Medulla oblongata (tissue), 1 donor: ENCODE measurements around the gene ZNF787.

Experiments
- DNase-seq: peaks from one replicate; pipeline ENCODE4 v3.0.0-alpha.2; 2015; ENCODE audit errors: extremely low spot score

The ZNF787 gene

GRCh38 chr19:56120371-56121179 lies 520 bp downstream of the ZNF787 start:
- peak; percentile 62 for DNase-seq

DNA sequence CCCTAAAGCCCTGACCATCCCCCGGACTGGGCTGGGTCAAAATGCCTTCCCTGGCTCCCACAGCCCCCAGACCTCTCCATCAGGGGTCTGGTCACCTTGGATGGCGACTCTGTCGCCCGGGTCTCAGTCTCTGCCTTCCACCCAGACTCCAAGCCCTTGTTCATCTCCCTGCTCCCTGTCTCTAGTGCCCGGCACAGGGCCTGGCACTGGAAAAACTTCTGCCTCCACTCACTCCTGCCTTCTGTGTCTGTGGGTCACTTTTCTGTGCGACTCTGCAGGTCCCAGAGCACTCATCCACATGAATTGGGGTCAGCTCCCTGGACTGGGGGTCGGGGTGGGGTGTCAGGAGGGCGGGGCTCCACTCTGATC lies 1.1 kb downstream of the ZNF787 start:
- DNase-seq: no peak

DNA sequence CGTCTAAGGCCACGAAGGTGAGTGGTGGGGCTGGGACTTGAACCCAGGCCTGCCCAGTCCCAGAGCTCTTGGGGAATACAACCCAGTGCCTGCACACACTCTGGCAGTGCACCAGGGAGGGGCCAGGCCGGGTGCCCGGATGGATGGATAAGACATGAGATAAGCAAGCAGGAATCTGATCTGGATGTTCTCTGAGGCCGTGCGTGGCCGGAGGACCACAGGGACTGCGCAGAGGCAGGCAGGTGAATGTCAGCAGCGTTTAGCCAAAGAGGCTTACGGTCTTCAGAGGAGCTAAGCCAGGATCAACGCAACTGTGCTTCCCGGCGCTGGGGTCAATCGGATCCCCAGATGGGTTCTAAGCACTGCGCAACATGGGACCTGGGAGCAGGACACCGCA lies 1.5 kb downstream of the ZNF787 start:
- no peak for DNase-seq

DNA sequence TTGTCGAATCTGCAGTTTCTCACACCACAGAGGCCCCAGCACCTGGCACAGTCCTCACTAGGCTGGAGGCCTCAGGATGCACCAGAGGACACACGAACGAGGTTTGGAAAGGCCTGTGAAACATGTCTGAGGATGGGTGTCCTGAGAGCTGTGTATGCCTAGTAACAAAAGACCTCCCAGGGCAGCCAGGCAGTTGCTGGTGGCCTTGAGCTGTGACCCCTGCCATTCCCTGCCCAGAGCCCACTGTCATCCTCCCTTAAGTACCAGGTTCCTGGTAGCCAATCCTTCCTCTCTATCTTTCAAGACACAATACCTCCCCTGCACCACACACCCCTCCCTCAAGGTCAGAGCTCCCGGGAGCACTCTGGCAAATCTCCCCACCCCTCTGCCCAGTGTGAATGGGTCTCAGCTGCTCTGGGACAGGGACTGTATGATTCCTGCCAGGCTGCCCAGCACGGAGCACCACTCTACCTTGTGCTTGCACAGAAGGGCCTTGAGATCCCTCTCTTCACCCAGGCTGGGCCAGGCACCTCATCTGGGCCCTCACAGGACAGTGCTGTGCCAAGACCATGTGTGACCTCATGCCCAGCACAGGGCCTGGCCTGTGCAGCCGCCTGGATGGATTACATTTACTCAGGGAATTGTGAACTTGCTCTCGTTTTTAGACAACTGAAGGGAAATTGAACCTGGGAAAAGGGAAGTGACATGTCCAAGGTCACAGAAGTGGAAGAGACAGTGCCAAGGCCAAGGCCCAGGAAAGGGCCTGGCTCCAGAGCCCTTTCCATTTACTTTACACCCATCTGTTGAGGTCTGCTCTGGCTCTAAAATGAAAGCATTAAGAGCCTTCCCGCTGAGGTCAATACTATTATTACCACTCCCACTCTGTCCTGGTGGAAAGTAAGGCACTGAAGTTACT lies 2.2 kb downstream of the ZNF787 start:
- no peak for DNase-seq

DNA sequence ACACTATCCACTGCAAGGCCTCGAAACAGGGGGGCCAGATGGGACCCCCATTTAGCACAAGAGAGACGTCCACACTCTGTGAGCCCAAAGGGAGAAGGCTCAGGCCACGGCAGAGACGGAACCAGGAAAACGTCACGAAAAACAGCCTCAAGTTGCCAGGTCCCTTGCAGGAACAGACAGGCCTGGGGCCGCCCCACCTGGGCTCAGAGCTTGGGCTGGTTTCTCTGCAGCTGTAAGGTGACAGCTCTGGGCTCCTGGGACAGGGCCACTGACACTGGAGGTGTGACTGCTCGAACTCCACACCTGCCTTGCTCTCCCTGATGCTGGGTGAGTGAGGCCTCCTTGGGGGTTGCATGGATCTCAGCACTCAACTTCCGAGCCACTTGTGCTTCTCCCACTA lies 3.2 kb downstream of the ZNF787 start:
- no peak for DNase-seq

GRCh38 chr19:56117376-56117884 lies 3.7 kb downstream of the ZNF787 start:
- DNase-seq: no peak

DNA sequence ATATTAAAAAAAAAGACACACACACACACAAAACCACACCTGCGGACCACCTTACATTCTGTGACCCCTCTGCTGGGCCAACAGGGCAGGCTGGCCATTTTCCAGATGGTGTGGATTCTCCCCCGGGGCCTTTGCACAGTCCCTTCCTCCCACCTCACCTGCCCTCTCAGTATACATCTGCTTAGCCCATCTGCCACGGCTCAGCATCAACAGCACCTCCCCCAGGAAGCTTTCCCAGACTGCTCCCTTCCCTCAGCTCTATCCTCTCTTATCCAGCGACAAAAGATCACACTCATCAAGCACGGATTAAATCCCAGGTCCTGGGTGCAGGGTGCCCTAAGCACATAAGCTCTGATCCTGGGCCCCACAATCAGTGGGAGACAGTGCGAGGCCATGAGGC lies 4.5 kb downstream of the ZNF787 start:
- DNase-seq: no peak

- no peak for DNase-seq
Measured at GRCh38 chr19:56115490-56115889, 5.6 kb downstream of the ZNF787 start.

- DNase-seq: no peak
Measured at GRCh38 chr19:56114778-56115110, 6.4 kb downstream of the ZNF787 start.

GRCh38 chr19:56114051-56114777 lies 6.9 kb downstream of the ZNF787 start:
- no peak for DNase-seq

DNA sequence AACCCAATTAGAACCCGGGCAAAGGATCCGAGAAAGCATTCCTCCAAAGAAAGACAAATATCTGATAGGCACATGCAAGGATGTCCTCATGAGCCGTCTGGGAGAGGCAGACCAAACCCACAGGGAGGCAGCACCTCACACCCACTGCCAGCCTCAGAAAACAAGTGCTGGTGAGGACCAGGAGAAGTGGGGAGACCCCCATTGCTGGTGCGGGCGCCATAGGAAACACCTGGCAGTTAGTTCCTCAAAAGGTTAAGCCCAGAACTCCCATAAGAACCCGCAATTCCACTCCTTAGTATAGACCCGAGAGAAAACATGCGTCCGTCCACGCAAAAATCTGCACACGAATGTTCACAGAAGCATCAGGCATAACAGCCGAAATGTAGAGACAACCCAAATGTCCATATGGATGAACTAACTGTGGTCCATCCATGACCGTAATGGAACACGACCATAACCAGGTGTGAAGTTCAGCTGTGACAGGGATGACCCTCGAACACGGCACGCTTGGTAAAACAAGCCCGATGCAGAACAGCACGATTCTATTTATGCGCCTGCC lies 7.9 kb downstream of the ZNF787 start:
- DNase-seq: no peak

- DNase-seq: no peak
Measured at GRCh38 chr19:56112313-56112709, 8.8 kb downstream of the ZNF787 start.

DNA sequence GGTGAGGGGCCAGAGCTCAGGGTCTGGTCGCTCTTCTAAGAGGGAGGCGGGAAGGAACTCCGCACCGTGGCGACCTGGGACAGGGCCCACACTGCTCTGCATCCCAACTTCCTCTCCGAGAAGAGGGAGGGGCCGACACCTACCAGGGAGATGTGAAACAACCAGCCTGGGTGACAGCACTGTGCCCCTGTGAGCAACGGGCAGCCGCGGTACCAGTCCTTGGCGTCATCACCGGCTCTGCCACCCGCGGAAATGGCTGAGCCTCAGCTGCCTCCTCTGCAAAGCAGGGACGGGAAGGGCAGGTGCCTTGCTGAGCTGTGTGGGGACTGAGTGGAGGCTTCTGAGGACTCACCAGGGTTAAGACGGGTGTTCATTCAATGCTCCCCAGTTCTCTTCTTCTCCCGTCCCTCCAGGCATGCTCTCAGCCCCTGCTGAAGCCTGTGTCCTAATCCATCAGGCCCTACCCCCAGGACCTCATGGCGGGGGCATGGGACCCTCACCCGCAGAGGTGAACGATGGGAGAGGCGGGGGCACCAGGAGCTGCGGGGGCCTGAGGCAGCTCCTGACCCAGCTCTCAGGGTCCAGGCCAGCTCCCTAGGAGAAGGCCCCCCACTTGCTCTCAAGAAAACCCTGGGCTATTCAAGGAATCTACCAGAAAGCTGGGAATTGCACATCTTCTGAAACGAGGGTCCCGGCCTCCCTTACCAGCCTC lies 9.3 kb downstream of the ZNF787 start:
- DNase-seq: peak; percentile 39

DNA sequence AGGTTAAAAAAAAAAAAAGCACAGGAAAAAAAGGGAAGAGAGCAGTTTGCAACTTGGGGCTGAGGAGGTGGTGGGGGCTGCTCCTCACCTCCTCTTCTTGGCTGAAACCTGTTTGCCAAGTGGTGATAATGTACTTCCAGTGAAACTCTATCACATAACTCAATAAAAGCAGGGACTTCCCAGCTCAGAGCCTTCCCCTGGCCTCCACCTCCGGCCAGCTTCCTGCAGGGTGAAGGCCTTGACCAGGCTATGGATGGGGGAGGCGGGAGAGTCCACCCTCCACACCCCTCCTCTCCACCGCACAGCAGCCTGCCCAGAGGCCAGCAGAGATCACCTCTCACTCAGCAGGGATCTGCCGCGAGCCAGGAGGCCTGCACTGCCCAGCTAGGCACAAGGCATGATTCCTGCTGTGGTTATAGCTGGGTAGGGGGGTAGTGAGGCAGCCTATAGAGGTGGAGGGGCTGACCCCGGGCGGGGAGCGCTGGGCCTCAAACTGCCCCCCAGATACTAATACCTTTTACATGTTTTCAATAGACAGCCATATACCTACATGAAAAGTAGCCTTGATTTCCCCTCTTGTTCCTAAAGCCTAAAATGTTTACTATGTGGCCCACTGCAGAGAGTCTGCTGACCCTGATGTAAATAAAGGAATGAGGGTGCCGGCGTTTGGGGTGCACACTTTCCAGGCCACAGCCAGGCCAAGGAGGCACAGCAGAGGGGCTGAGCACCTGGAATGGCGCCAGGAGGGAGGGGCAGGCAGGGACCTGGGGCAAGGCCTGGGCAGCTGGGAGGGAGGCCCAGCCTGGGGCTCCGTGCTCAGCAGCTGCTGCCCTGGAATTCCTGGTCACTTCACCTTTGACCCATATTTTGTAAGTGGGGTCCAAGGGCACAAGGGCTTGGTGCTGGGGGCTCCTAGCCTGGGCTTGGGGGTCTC lies 10.3 kb downstream of the ZNF787 start:
- no peak for DNase-seq

DNA sequence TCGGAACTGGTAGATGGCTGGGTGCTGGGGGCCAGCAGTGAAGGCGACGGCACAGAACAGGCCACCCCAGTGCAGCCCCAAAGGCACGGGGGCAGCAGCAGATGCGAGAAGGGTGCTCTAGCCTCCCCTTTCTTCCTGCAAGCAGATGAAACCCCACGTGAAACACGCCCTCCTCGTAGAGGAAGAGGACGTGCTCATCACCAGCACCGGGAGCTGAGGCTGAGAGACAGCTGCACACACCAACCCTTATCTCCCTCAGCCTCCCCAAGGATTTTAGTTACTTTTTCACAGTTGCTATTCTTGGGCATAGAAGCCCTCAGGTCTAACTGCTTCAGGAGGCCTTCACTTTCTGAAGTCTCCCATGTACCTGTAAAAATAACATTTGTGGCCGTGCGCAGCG lies 11.9 kb downstream of the ZNF787 start:
- no peak for DNase-seq

GRCh38 chr19:56108447-56109195 lies 12.5 kb downstream of the ZNF787 start:
- no peak for DNase-seq

DNA sequence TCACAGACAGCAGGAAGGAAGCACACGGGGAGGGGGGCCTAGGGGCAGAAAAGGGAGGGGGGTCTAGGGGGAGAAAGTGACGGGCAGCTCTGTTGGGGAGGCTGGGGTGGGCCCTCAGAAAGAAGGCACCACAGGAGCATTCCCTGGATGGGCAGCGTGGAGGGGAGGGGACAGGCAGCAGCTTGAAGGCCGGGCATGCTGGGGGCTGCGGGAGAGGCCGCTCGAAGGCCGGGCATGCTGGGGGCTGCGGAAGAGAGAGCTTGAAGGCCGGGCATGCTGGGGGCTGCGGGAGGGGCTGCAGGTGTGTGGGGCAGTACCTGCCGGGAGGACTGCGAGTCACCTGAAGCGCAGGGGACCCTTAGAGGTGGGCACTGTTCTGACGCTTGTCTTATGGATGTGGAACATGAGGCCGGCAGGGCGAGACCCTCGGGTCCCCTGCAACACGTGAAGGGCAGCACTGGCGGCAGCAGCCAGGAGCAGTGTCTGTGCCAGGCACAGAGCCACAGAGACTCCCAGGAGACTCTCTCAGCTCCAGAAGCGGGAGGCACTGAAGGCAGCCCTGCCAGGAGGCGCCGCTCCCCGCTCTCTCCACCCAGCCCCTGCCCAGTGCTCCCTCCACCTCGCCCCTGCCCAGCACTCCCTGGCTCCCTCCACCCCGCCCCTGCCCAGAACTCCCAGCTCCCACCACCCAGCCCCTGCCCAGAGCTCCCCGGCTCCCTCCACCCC lies 13.3 kb downstream of the ZNF787 start:
- peak; percentile 37 for DNase-seq

GRCh38 chr19:56106993-56107392 lies 14.1 kb downstream of the ZNF787 start:
- no peak for DNase-seq

DNA sequence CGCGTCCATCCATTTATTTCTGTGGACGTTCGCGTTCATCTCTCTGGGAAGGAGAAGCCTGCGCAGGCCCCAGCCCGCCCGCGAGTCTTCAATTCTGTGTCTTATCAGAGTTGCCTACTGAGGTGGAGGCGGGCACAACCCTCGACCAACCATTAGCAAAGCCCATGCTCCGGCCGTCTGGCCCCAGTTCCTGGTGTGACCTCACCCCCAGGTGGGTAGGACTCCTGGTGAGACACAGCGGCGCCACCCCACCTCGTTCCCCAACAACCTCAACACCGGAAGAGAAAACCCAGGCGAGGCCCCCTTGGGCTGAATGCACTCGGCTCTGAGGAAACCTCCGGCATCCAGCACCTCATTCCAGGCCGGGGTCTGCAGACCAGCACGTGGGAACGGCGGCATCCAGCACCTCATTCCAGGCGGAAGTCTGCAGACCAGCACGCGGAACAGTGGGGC lies 14.7 kb downstream of the ZNF787 start:
- no peak for DNase-seq
